Measurements from ENCODE around the gene CDS2.

Gene CDS2

DNA sequence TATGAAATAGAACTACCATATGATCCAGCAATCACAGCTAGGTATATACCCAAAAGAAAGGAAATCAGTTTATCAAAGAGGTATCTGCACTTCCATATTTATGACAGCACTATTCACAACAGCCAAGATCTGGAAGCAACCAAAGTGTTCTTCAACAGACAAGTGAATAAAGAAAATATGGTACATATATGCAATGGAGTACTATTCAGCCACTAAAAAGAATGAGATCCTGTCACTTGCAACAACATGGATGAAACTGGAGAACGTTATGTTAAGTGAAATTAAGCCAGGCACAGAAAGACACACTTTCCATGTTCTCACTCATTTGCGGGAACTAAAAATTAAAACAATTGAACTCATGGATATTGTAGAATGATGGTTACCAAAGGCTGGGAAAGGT lies 22.3 kb upstream of the CDS2 start:
- Mint-ChIP-seq H3K4me3 (no peak overlapping the region), H3K36me3 (peaks cover 45% of the 10 kb centered on the region), H3K27me3 (no peaks in the 10 kb centered on the region), H3K27ac (no peak overlapping the region), H3K9me3 (no peaks in the 10 kb centered on the region), H3K4me1 (peaks cover 23% of the 10 kb centered on the region)
- no peak for ATAC-seq

GRCh38 chr20:5109276-5109675 lies 17.5 kb upstream of the CDS2 start:
- Mint-ChIP-seq H3K9me3 (no peaks in the 10 kb centered on the region), H3K27ac (no peak overlapping the region), H3K4me1 (peaks cover 2% of the 10 kb centered on the region), H3K27me3 (no peaks in the 10 kb centered on the region), H3K4me3 (no peak overlapping the region), H3K36me3 (peaks cover 23% of the 10 kb centered on the region)
- no peak for ATAC-seq

DNA sequence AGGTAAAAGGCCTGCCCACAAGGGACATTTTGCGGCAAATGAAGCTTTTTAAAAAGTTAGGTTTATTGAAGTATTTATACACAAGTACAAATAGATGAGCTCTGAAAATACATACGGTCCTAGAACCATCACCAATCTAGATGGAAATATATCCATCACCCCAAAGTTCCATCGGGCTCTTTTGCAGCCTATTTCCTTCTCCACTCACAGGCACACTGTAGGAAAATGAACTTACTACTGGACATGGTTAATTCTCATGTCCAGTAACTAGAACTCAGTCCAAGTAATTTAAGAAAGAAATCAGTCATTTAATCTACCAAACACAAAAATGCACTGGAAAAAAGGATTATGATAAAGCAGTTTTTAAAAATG lies 13.2 kb upstream of the CDS2 start:
- no peak for ATAC-seq
- Mint-ChIP-seq H3K27me3 (no peaks in the 10 kb centered on the region), H3K9me3 (no peaks in the 10 kb centered on the region), H3K36me3 (peaks cover 36% of the 10 kb centered on the region), H3K4me3 (peak overlapping the region; percentile 92), H3K27ac (peak overlapping the region; percentile 89), H3K4me1 (peaks cover 5% of the 10 kb centered on the region)

- Mint-ChIP-seq H3K4me3 (peak overlapping the region; percentile 18), H3K4me1 (peaks cover 5% of the 10 kb centered on the region), H3K9me3 (no peaks in the 10 kb centered on the region), H3K36me3 (peaks cover 35% of the 10 kb centered on the region), H3K27me3 (no peaks in the 10 kb centered on the region), H3K27ac (peak overlapping the region; percentile 89)
- no peak for ATAC-seq
Measured at GRCh38 chr20:5114403-5114802, 12.4 kb upstream of the CDS2 start.

DNA sequence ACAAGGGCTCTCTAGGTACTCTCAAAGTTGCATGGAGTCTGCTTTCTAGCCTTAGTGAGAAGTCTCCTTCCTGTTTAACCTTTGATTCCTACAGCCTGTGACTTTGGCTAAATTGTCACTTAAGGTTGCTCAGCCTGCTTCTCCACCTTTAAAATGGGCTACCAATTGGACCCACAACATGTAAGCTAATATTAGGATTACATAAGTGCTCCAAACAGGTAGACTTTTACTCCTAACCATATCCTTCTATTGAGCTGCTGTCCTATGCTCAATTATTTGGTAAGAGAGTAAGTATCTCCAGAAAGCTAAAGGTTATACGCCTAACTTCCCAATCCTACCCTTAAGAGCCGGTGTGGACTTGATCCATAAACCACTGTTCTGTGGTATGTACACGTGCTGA lies 9.9 kb upstream of the CDS2 start:
- peaks cover 17% of the 10 kb centered on the region for H3K4me1 Mint-ChIP-seq
- no peak for ATAC-seq
- no peak overlapping the region for H3K4me3 Mint-ChIP-seq
- H3K9me3 Mint-ChIP-seq, result no peaks in the 10 kb centered on the region
- H3K27me3 Mint-ChIP-seq, result no peaks in the 10 kb centered on the region
- H3K36me3 Mint-ChIP-seq, result peaks cover 26% of the 10 kb centered on the region
- no peak overlapping the region for H3K27ac Mint-ChIP-seq

GRCh38 chr20:5118220-5119142 lies 8.3 kb upstream of the CDS2 start:
- Mint-ChIP-seq H3K36me3 (peaks cover 26% of the 10 kb centered on the region), H3K9me3 (no peaks in the 10 kb centered on the region)

DNA sequence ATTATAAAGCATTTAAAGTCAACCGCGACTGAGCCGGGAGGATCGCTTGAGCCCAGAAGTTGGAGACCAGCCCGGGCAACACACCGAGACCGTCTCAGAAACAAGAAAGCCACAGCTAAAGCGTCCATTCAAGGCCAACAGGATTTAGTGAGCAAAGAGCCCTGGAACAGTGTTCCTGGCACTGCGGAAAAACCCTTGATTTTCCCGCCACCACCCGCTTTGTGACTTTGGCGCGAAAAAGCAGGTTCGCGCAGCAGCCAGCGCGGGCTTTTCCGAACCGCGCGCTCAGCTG lies 7.7 kb upstream of the CDS2 start:
- ATAC-seq, result no peak
- Mint-ChIP-seq H3K4me3 (peak overlapping the region; percentile 93), H3K27me3 (no peaks in the 10 kb centered on the region), H3K9me3 (no peaks in the 10 kb centered on the region), H3K36me3 (peaks cover 26% of the 10 kb centered on the region), H3K27ac (peak overlapping the region; percentile 87), H3K4me1 (peaks cover 17% of the 10 kb centered on the region)

More at GRCh38 chr20:5118220-5119142, 8.3 kb upstream of the CDS2 start:
- Mint-ChIP-seq H3K27me3 (no peaks in the 10 kb centered on the region), H3K4me1 (peaks cover 17% of the 10 kb centered on the region), H3K27ac (peak overlapping the region; percentile 87), H3K4me3 (peak overlapping the region; percentile 93)
- no peak for ATAC-seq

DNA sequence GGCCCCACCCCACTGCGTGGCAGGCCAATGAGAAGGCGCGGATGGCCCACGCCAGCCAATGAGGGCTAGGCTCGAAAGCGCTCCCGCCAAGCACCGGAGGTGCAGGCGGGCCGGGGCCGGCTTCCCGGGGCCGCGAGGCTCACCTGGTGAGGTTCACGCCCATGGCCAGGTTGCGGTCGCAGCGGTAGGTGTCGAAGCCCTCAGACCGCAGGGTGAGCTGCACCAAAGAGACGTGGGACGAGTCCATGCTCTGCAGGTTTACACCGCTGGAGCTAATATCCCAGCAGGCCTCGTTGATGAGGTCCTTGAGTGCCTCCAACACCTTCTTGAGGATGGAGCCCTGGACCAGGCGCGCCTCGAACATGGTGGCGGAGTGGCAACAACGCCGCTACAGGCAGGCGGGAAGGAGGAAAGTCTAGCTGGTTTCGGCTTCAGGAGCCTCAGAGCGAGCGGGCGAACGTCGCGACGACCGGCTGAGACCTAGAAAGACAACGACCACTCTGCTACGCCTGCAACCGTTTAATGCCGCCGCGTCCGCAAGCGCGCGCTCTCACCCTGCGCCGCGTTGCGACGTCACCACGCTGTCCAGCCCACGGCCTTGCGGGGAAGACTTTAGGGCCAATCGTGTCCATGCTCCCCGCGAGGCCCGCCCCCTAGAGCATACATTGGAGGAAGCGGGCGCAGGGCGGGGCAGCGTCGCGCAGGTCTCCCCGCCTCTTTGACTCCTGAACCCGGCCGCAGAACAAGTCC lies 7.2 kb upstream of the CDS2 start, which contains the start of gene PCNA:
Gene PCNA (minus strand): TSS at position 524 of the 750 bp plus-strand sequence. CDS start 160 bp downstream, at position 364.
- no peaks in the 10 kb centered on the region for H3K9me3 Mint-ChIP-seq
- peak within 1 kb of the TSS; percentile 87 for H3K27ac Mint-ChIP-seq
- H3K36me3 Mint-ChIP-seq, result peaks cover 26% of the 10 kb centered on the region
- peak; percentile 99 for ATAC-seq
- H3K4me3 Mint-ChIP-seq, result peak within 1 kb of the TSS; percentile 93
- H3K4me1 Mint-ChIP-seq, result peaks cover 17% of the 10 kb centered on the region
- H3K27me3 Mint-ChIP-seq, result no peaks in the 10 kb centered on the region

GRCh38 chr20:5120185-5120476 lies 6.7 kb upstream of the CDS2 start:
- H3K27ac Mint-ChIP-seq, result peak overlapping the region; percentile 87
- ATAC-seq, result no peak
- peaks cover 17% of the 10 kb centered on the region for H3K4me1 Mint-ChIP-seq
- peaks cover 24% of the 10 kb centered on the region for H3K36me3 Mint-ChIP-seq
- H3K27me3 Mint-ChIP-seq, result no peaks in the 10 kb centered on the region
- peak overlapping the region; percentile 93 for H3K4me3 Mint-ChIP-seq
- H3K9me3 Mint-ChIP-seq, result no peaks in the 10 kb centered on the region

DNA sequence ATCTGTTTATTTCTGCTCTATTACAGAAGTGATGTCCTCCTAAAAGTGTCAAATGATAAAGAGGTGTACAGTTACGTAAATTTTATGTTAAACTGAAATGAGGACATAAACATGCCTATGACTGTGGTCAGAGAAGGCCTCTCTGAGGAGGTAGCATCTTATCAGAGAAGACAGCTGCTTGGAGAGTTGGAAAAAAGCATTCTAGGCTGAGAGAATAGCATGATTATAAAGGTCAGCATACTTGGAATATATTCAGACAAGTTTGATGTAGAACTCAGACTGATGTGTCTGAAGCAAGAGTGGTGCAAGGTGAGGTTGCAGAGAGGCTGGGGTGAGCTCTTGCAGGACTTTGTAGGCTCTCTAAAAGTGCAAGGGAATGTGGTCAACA lies 3.9 kb upstream of the CDS2 start:
- Mint-ChIP-seq H3K4me1 (peaks cover 29% of the 10 kb centered on the region), H3K27ac (no peak overlapping the region), H3K4me3 (no peak overlapping the region), H3K36me3 (peaks cover 3% of the 10 kb centered on the region), H3K9me3 (no peaks in the 10 kb centered on the region), H3K27me3 (no peaks in the 10 kb centered on the region)
- no peak for ATAC-seq

GRCh38 chr20:5127204-5127858 lies 523 bp downstream of the CDS2 start:
- ATAC-seq, result peak; percentile 55
- H3K4me3 Mint-ChIP-seq, result peak overlapping the region; percentile 87
- no peaks in the 10 kb centered on the region for H3K27me3 Mint-ChIP-seq
- peak overlapping the region; percentile 50 for H3K27ac Mint-ChIP-seq
- H3K9me3 Mint-ChIP-seq, result no peaks in the 10 kb centered on the region
- peaks cover 8% of the 10 kb centered on the region for H3K36me3 Mint-ChIP-seq
- peaks cover 36% of the 10 kb centered on the region for H3K4me1 Mint-ChIP-seq

DNA sequence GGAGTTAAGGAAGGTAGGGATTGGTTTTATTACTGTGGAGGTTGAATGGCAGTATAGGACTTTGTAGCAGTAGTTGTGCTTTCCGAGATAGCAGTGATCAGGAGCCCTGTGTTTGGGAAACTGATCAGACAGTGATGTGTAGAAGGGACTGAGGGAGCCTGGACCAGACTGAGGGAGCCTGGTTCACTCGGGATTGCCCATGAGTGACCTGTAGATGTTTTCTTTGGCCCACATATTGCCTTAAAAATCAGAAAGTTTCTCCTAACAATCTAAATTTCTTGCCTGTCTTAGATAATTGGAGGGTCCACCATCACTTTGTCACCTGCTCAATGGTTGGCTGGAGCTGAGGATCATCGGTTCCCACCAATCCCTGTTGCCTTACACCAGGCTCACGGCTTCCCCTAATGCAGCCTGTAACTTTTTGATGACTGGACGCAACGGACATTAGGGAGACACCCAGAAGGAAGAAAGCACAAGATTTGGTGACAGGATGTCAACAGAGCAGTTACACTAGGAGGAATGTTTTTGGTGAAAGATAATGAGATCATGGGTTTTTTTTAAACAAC lies 1.1 kb downstream of the CDS2 start:
- H3K4me1 Mint-ChIP-seq, result peaks cover 36% of the 10 kb centered on the region
- ATAC-seq, result no peak
- peak overlapping the region; percentile 50 for H3K27ac Mint-ChIP-seq
- no peaks in the 10 kb centered on the region for H3K9me3 Mint-ChIP-seq
- no peaks in the 10 kb centered on the region for H3K27me3 Mint-ChIP-seq
- H3K36me3 Mint-ChIP-seq, result peaks cover 8% of the 10 kb centered on the region
- peak overlapping the region; percentile 87 for H3K4me3 Mint-ChIP-seq

DNA sequence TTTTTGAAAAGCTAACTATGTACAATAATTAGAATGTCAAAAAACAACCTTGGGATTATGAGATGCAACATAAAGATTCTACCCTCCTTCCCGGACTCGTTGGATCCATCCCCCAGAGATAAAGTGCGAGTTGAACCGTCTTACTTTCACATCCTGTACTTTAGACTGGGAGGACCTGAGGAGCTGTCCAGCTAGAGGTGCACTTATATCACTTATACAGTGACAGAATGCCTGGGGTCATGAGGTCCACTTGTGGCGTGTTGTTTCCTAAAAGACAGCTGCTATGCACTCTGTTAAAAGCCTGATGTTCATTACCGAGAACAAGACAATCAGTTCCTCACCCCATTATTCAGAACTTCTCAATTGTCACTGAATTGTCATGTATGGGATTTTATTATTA lies 2.1 kb downstream of the CDS2 start:
- Mint-ChIP-seq H3K4me1 (peaks cover 36% of the 10 kb centered on the region), H3K4me3 (no peak overlapping the region), H3K36me3 (peaks cover 8% of the 10 kb centered on the region), H3K9me3 (no peaks in the 10 kb centered on the region), H3K27ac (peak overlapping the region; percentile 50), H3K27me3 (no peaks in the 10 kb centered on the region)
- no peak for ATAC-seq

GRCh38 chr20:5131502-5131901 lies 4.7 kb downstream of the CDS2 start:
- Mint-ChIP-seq H3K27ac (peak overlapping the region; percentile 64), H3K9me3 (no peaks in the 10 kb centered on the region), H3K27me3 (no peaks in the 10 kb centered on the region), H3K4me3 (peak overlapping the region; percentile 11), H3K36me3 (peaks cover 8% of the 10 kb centered on the region), H3K4me1 (peaks cover 40% of the 10 kb centered on the region)
- no peak for ATAC-seq

- Mint-ChIP-seq H3K27me3 (no peaks in the 10 kb centered on the region), H3K4me3 (no peak overlapping the region), H3K4me1 (peaks cover 31% of the 10 kb centered on the region), H3K9me3 (no peaks in the 10 kb centered on the region), H3K27ac (no peak overlapping the region), H3K36me3 (no peaks in the 10 kb centered on the region)
- ATAC-seq, result no peak
Measured at GRCh38 chr20:5133998-5134397, 7.2 kb downstream of the CDS2 start.
